WTC11 (cell line): ENCODE results near the gene CHADL.

Experiments used
- CREB1 ChIP-seq: sonication (generic); formaldehyde crosslinking; IDR thresholded peaks from 2 replicates; pipeline ENCODE4 v1.8.0; 2023; ENCODE audit warnings: mild to moderate bottlenecking, missing genetic modification reagents
- SP1 ChIP-seq: sonication (generic); formaldehyde crosslinking; conservative IDR thresholded peaks from 2 replicates; pipeline ENCODE4 v1.8.1; 2022; ENCODE audit warnings: missing genetic modification reagents
- TF ChIP-seq, protein P1 (sequence below): fragments of 200-600 bp; IDR thresholded peaks from 2 replicates; pipeline ENCODE4 v1.8.0; 2022; ENCODE audit warnings: antibody characterized with exemption
- TF ChIP-seq, protein P2 (sequence below): sonication (generic); formaldehyde crosslinking; IDR thresholded peaks from 2 replicates; pipeline ENCODE4 v1.8.1; 2023; ENCODE audit warnings: mild to moderate bottlenecking, moderate library complexity, missing genetic modification reagents
- TF ChIP-seq, protein P3 (sequence below): sonication (generic); formaldehyde crosslinking; IDR thresholded peaks from 2 replicates; pipeline ENCODE4 v1.8.1; 2023; ENCODE audit warnings: mild to moderate bottlenecking, missing genetic modification reagents, moderate library complexity
- TF ChIP-seq, protein P4 (sequence below): sonication (generic); formaldehyde crosslinking; IDR thresholded peaks from 2 replicates; pipeline ENCODE4 v1.8.1; 2023; ENCODE audit warnings: mild to moderate bottlenecking, missing genetic modification reagents

DNA sequence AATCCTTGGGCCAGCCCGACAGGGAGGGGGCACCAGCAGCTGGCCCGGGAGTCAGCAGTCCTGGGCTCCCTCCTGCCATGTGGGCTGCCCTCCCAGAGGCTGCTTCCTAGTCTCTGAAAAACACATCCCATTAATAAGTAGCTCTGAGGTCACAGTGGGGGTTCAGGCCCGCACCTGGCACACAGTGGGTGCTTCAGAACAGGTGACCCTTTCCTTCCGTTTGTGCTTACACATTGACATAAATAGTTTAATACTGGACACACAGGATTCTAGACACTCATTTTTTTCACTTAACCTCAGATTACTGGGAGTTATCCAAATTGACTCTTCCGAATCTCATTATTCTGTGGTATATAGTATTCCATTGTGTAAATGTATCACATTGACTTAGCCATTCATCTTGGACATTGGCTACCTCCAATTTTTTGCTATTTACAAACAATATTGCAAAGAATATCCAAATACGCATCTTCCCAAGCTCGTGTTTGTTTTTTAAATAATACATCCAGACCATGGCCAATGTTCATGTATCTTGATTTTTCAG is 474 bp upstream of the CHADL start:
- TF ChIP-seq, protein P1, sequence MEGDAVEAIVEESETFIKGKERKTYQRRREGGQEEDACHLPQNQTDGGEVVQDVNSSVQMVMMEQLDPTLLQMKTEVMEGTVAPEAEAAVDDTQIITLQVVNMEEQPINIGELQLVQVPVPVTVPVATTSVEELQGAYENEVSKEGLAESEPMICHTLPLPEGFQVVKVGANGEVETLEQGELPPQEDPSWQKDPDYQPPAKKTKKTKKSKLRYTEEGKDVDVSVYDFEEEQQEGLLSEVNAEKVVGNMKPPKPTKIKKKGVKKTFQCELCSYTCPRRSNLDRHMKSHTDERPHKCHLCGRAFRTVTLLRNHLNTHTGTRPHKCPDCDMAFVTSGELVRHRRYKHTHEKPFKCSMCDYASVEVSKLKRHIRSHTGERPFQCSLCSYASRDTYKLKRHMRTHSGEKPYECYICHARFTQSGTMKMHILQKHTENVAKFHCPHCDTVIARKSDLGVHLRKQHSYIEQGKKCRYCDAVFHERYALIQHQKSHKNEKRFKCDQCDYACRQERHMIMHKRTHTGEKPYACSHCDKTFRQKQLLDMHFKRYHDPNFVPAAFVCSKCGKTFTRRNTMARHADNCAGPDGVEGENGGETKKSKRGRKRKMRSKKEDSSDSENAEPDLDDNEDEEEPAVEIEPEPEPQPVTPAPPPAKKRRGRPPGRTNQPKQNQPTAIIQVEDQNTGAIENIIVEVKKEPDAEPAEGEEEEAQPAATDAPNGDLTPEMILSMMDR, result no peak
- TF ChIP-seq SP1 (no peak), CREB1 (no peak)
- TF ChIP-seq, protein P2, sequence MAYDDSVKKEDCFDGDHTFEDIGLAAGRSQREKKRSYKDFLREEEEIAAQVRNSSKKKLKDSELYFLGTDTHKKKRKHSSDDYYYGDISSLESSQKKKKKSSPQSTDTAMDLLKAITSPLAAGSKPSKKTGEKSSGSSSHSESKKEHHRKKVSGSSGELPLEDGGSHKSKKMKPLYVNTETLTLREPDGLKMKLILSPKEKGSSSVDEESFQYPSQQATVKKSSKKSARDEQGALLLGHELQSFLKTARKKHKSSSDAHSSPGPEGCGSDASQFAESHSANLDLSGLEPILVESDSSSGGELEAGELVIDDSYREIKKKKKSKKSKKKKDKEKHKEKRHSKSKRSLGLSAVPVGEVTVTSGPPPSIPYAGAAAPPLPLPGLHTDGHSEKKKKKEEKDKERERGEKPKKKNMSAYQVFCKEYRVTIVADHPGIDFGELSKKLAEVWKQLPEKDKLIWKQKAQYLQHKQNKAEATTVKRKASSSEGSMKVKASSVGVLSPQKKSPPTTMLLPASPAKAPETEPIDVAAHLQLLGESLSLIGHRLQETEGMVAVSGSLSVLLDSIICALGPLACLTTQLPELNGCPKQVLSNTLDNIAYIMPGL (CRISPR knock-in tag), result no peak
- TF ChIP-seq, protein P3, sequence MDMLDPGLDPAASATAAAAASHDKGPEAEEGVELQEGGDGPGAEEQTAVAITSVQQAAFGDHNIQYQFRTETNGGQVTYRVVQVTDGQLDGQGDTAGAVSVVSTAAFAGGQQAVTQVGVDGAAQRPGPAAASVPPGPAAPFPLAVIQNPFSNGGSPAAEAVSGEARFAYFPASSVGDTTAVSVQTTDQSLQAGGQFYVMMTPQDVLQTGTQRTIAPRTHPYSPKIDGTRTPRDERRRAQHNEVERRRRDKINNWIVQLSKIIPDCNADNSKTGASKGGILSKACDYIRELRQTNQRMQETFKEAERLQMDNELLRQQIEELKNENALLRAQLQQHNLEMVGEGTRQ (CRISPR knock-in tag), result no peak
- TF ChIP-seq, protein P4, sequence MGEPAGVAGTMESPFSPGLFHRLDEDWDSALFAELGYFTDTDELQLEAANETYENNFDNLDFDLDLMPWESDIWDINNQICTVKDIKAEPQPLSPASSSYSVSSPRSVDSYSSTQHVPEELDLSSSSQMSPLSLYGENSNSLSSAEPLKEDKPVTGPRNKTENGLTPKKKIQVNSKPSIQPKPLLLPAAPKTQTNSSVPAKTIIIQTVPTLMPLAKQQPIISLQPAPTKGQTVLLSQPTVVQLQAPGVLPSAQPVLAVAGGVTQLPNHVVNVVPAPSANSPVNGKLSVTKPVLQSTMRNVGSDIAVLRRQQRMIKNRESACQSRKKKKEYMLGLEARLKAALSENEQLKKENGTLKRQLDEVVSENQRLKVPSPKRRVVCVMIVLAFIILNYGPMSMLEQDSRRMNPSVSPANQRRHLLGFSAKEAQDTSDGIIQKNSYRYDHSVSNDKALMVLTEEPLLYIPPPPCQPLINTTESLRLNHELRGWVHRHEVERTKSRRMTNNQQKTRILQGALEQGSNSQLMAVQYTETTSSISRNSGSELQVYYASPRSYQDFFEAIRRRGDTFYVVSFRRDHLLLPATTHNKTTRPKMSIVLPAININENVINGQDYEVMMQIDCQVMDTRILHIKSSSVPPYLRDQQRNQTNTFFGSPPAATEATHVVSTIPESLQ (CRISPR knock-in tag), result no peak
